ENCODE data around the gene G2E3. TPM values are rescaled to one million over a fixed set of nuclear protein-coding genes. Genes with fewer than 3 reads are reported as not detected.

Gene G2E3
- total RNA-seq, 1 donor from 2014 or later = 39.3 TPM

GRCh38 chr14:30521899-30522736, 36.8 kb upstream of the G2E3 start:
- Mint-ChIP-seq H3K4me1 (no peaks in the 10 kb centered on the region), H3K27me3 (ENCODE audit: low read depth) (no peaks in the 10 kb centered on the region), H3K36me3 (no peaks in the 10 kb centered on the region), H3K4me3 (no peak overlapping the region), H3K27ac (no peak overlapping the region), H3K9me3 (no peaks in the 10 kb centered on the region)
- peak; percentile 82 for TF ChIP-seq CTCF (IDR thresholded peaks at IDR 0.05; ENCODE audit: unreplicated experiment)
- DNase-seq (ENCODE audit: low spot score in 2 of 2, unreplicated experiment in 2 of 2) = no peak

DNA sequence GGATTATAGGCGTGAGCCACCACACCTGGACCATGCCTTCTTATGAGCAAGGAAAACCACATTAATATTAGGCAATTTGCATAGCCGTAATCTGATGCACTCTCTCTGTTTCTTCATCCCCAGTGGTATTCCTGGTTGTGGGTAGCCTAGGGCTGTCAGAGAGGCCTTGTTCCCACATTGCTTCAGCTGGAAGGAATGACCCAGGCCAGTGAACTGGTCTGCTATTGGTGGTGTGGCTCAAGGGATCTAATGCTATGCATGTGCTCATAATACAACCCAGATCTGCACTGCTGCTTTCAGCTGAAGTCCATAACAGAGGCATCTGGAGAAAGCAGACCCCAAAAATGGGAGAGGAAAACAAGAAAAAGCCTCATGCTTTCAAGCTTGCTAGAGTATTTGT, 33.1 kb upstream of the G2E3 start:
- H3K4me3 Mint-ChIP-seq = no peak overlapping the region
- H3K27ac Mint-ChIP-seq = no peak overlapping the region
- TF ChIP-seq CTCF (IDR thresholded peaks at IDR 0.05; ENCODE audit: unreplicated experiment) = no peak

GRCh38 chr14:30527196-30527595, 31.8 kb upstream of the G2E3 start:
- DNase-seq (ENCODE audit: low spot score in 2 of 2, unreplicated experiment in 2 of 2) = no peak
- no peaks in the 10 kb centered on the region for H3K27me3 Mint-ChIP-seq (ENCODE audit: low read depth)
- H3K27ac Mint-ChIP-seq = no peak overlapping the region
- H3K36me3 Mint-ChIP-seq = no peaks in the 10 kb centered on the region
- no peak overlapping the region for H3K4me3 Mint-ChIP-seq
- no peak for TF ChIP-seq CTCF (IDR thresholded peaks at IDR 0.05; ENCODE audit: unreplicated experiment)
- no peaks in the 10 kb centered on the region for H3K9me3 Mint-ChIP-seq
- no peaks in the 10 kb centered on the region for H3K4me1 Mint-ChIP-seq

More for the DNA sequence above, 33.1 kb upstream of the G2E3 start:
- Mint-ChIP-seq H3K36me3 (no peaks in the 10 kb centered on the region), H3K27me3 (ENCODE audit: low read depth) (no peaks in the 10 kb centered on the region), H3K9me3 (no peaks in the 10 kb centered on the region), H3K4me1 (no peaks in the 10 kb centered on the region)
- DNase-seq (ENCODE audit: low spot score in 2 of 2, unreplicated experiment in 2 of 2) = no peak

GRCh38 chr14:30528119-30528518, 30.8 kb upstream of the G2E3 start:
- H3K9me3 Mint-ChIP-seq = no peaks in the 10 kb centered on the region
- H3K4me3 Mint-ChIP-seq = no peak overlapping the region
- no peaks in the 10 kb centered on the region for H3K4me1 Mint-ChIP-seq
- no peak overlapping the region for H3K27ac Mint-ChIP-seq
- no peak for DNase-seq (ENCODE audit: low spot score in 2 of 2, unreplicated experiment in 2 of 2)
- TF ChIP-seq CTCF (IDR thresholded peaks at IDR 0.05; ENCODE audit: unreplicated experiment) = no peak
- H3K27me3 Mint-ChIP-seq (ENCODE audit: low read depth) = no peaks in the 10 kb centered on the region
- no peaks in the 10 kb centered on the region for H3K36me3 Mint-ChIP-seq

DNA sequence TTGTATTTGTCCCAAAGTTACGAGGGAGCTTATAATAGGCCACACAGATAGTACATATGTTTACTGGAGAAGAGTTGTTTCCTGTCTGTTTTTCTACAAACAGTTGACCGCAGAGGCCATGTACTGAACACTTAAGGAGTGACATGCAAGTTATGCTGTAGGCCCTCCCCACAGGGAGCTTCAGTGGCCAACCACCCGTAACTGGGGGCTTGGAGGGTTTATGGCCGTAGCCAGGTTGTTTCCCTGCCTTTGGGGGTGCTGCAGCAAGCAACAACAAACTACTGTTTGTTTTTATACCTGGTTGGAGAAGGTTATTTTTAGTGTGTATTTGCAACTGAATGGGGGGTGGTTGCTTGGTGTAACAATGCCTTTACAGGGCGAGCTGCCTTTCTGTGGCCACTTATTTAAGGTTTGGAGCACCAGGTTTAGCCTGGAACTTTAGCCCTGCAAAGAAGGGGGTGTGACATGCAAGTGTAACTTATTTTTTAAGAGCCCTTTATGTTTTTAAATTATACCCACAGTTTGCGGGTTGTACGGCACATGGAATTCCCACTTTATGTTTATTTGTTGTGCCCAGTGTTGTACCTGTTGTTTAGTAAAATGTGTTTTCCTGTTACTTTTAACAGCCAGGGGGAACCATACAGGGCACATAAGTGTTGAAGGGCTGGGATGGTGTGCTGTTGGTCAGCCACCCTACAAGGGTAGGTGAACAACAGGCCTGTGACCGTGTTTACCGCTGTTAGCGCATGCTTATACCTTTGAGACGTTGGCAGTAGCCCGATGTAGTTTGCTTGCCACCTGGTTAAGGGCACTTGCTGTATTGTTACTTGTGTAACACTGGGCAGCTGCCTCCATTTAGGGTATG, 29.9 kb upstream of the G2E3 start:
- Mint-ChIP-seq H3K36me3 (no peaks in the 10 kb centered on the region), H3K4me3 (no peak overlapping the region)
- no peak for TF ChIP-seq CTCF (IDR thresholded peaks at IDR 0.05; ENCODE audit: unreplicated experiment)

More for the DNA sequence above, 29.9 kb upstream of the G2E3 start:
- no peaks in the 10 kb centered on the region for H3K27me3 Mint-ChIP-seq (ENCODE audit: low read depth)
- no peaks in the 10 kb centered on the region for H3K4me1 Mint-ChIP-seq
- no peak overlapping the region for H3K27ac Mint-ChIP-seq
- no peak for DNase-seq (ENCODE audit: low spot score in 2 of 2, unreplicated experiment in 2 of 2)
- no peaks in the 10 kb centered on the region for H3K9me3 Mint-ChIP-seq

Measured in mesothelial cell of epicardium (in vitro differentiated cells).